ENCODE data around the gene MCF2L.

- TF ChIP-seq CTCF (conservative IDR thresholded peaks at IDR 0.05; ENCODE audit: low read depth, low read length) (no peak), EZH2 (IDR thresholded peaks at IDR 0.05; ENCODE audit: borderline replicate concordance, low read depth, low read length, poor library complexity, severe bottlenecking) (no peak)
Observed at GRCh38 chr13:113121183-113121927, 152.3 kb downstream of the MCF2L start.
